Stimulated activated CD4-positive, alpha-beta T cell treated with anti-CD3 and anti-CD28 coated beads, Interleukin-2, amount 100 ng/mL, for 24 hours (primary cell): ENCODE data around the gene OR7A5.
A peak's percentile ranks its signal among the peaks of the same experiment; 100 is the strongest.
"Not testable (repeated sequence)": the region's sequence is repeated elsewhere in the genome, so short reads cannot be mapped to it uniquely, and the experiment has no call there.

Experiments used
- DNase-seq, 2 donors: peaks; one replicate each; pipeline ENCODE4 v3.0.0-alpha.2; 2020

OR7A5 gene

GRCh38 chr19:14835011-14835410 lies at the start of gene OR7A5, which contains the start of gene OR7C1:
TSS of gene OR7A5 (minus strand) at chr19:14835185. CDS start at chr19:14828241, 6,944 bp downstream.
TSS of gene OR7C1 (minus strand) at chr19:14835185. CDS start at chr19:14800136, 35,049 bp downstream.
- DNase-seq, result no peak

DNA sequence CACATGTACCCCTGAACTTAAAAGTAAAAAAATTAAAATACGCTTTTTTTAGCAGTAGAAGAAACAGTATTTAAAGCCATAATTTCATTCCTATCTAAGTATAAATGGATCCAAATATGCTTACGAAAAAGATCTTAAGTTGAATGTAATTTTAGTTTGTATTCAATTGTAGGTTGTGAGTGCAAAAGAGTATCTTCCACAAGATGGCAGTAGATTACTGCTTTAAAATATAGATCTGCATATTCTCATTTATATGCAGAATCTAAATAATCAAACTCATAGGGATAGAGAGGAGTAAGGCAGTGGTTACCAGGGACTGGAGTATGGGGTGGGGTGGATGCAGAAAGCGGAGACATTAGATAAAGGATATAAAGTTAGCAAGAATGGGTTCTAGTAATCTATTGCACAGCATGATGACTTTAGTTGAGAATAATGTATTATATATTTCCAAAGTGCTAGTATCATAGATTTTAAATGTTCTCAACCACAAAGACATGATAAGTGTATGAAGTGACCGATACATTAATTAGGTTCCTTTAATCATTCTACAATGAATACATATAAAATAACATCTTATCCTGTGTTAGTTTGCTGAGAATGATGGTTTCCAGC lies 36.7 kb upstream of the OR7A5 start:
- DNase-seq, result no peak

- no peak for DNase-seq
These were observed 33.5 kb upstream of the OR7A5 start for GRCh38 chr19:14868497-14868896.

DNA sequence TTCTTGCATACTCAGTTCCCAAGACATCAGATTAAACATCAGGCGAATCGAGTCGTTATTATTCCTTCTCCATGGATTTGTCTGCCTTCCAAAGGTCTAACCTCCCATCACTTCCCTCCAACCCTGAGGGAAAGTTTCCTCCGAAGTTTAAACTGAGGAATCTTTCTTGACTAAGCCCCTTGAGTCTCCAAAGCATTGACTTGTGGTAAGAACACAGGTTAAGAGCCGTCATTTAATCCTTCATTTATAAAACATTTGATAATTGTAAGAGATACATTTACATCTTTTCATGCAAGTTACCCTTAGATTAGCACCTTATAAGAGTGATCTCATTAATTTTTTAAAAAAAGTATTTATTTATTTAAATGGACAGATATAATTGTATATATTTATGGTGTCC lies 13.8 kb upstream of the OR7A5 start, which contains the start of gene OR7A10:
OR7A10 (minus strand) TSS at position 101 of the 400 bp plus-strand sequence. CDS start 7,045 bp downstream, outside the sequence.
- DNase-seq, result no peak

DNA sequence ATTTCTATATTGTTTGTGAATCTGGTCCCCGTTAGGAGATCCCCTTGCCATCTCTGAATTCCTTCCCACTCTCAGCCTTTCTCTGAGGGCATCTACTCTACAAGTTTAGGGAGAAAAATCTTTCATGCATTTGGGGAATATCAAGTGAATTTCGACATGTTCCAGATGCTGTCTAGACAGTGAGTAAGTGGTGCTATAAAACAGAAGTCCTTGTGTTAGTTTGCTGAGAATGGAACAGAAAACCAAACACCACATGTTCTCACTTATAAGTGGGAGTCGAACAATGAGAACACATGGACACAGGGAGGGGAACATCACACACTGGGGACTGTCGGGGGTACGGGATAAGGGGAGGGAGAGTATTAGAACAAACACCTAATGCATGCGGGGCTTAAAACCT lies 8.6 kb upstream of the OR7A5 start:
- DNase-seq, result no peak

- no peak for DNase-seq
These were observed 8.2 kb upstream of the OR7A5 start for GRCh38 chr19:14843169-14843568.

GRCh38 chr19:14840206-14840605 lies 5.2 kb upstream of the OR7A5 start:
- DNase-seq, result no peak

DNA sequence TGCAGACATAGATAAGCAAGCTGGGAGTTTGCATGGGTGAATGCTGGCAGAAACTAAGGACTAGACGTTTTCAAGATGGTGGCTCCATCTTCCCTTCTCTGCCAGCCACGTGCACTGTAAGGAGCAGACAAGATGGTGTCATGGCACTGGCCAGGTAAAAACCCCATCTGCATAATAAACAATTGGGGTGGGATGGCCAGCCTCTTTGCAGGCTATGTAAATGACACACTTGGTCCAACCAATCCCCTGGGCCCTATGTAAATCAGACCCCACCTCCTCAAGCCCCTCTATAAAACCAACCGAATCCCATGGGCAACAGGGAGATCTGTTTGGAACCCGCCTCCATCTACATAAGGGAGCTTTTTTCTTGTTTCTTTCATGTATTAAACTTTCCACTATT lies 2.4 kb upstream of the OR7A5 start:
- DNase-seq, result no peak

DNA sequence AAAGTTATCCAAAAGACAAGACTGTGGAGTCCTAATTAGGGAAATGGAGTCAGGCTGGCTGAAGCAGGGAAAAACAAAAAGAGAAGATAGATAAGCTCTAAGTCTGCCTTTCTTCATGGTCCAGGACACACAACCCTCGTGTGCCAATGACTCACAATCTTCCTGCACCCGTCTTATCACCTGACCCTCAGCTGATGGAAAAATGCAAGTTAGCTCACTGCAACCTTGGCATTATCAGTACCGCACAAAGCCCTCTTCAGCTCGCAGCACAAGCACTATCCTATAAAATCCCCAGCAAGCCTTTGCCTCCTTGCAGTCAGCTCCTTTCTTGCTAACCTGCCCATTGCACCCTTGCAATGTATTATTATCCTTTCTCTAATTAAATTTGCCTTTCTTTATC lies 4.3 kb downstream of the OR7A5 start:
- DNase-seq, result no peak

GRCh38 chr19:14826006-14826405 lies 9.0 kb downstream of the OR7A5 start:
- DNase-seq, result no peak

GRCh38 chr19:14821937-14822336 lies 13.0 kb downstream of the OR7A5 start:
- DNase-seq, result no peak

DNA sequence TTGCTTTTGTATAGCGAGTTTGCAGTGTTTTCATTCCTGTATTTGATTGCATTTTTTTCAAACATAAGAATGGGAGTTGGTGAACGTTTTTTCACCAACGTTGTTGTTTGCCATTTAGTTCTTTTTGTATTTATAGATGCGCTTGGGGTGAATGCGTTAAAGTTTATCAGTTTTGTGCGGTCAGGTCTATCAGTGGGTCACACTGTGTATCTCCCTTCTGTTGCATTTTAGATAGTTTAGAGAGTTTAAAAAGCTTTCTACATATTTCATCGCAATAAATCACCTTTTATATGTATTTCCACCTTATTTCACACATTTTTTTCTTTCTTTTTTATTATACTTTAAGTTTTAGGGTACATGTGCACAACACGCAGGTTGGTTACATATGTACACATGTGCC lies 16.4 kb downstream of the OR7A5 start:
- DNase-seq, result no peak

DNA sequence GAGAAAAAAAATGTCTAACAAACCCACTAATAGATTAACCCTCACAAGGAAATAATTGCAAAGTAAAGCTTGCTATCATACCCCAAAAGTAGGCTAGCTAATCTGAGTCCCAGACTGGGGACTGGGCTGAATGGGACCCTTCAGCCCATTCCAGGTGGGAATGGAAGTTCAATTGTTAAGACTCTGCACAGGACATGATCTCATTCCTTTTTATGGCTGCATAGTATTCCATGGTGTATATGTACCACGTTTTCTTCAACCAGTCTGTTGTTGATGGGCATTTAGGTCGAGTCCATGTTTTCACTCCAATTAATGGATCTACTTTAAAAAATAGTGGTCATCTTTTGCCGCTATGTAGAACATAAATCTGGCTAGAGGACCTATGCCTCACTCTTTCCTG lies 17.9 kb downstream of the OR7A5 start:
- no peak for DNase-seq

DNA sequence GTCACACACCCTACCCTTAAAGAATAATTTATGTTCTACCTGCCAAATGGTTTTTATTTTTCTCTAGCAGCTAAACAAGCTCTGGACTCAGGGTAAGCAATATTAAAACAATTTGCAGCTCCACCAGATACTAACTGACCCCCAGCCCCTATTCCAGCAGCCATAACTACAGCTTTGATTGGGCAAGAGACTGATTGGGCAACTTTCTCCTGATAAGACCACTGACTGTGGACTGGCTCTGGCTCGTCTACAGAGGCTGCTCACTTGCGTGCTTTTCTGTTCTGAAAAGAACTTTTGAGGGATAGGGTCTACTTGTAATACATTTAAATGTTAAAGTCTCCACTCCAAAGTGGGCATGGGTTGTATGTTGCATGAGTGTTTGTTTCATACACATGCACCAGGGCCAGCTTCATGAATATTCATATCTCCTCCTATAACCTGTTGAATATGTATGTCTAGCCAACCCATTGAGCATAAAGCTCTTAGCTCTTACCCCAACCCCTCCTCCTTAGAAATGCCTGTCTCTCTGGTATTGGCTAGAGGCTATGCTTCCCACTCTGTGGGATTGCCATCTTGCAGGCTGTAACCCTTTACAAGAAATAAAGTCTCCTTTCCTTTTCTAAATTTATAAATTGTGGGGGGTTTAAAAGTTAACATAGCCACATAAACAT lies 19.9 kb downstream of the OR7A5 start:
- DNase-seq, result no peak

GRCh38 chr19:14809272-14810057 lies 25.5 kb downstream of the OR7A5 start:
- DNase-seq, result no peak

- no peak for DNase-seq
These were observed 30.2 kb downstream of the OR7A5 start for GRCh38 chr19:14804765-14805164.

- no peak for DNase-seq
These were observed 36.2 kb downstream of the OR7A5 start for GRCh38 chr19:14798760-14799159.

DNA sequence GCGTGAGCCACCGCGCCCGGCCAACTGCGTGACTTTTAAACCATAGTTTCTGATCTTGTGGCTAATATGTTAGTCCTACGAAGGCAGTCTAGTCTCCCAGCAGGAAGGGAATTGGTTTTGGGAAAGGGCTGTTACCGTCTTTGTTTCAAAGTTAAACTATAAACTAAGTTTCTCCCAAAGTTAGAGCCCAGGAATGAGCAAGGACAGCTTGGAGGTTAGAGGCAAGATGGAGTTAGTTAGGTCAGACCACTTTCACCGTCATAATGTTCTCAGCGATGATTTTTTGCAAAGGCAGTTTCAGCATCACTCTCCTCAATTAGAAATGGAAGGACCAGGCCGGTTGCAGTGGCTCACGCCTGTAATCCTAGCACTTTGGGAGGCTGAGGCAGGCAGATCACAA lies 39.0 kb downstream of the OR7A5 start:
- DNase-seq, result no peak

GRCh38 chr19:14795078-14795721 lies 39.8 kb downstream of the OR7A5 start:
- DNase-seq, result no peak

DNA sequence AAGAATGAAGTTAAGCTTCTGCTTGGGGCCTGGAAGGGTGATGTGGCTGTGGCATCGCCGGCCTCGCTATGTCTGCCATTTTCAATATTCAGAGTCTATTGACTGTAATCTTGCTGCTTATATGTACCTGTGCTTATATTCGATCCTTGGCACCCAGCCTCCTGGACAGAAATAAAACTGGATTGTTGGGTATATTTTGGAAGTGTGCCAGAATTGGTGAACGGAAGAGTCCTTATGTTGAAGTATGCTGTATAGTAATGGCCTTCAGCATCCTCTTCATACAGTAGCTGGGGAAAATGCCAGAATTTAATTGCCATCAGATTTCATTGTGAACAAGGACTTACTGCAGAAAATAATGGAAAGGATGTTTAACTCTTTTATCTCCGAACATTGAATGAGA lies 42.7 kb downstream of the OR7A5 start:
- DNase-seq, result not testable (repeated sequence)

- DNase-seq, result peak; percentile 25 to 44
These were observed 48.5 kb downstream of the OR7A5 start for GRCh38 chr19:14786421-14786851.

- not testable (repeated sequence) for DNase-seq
These were observed 49.7 kb downstream of the OR7A5 start for GRCh38 chr19:14785102-14785793.

- peak in 1 of 2 donors; percentile 28 for DNase-seq
These were observed 50.3 kb downstream of the OR7A5 start for GRCh38 chr19:14784730-14785101.
